Neural progenitor cell (in vitro differentiated cells): ENCODE data around the gene KLHL15. TPM values are rescaled to one million over a fixed set of nuclear protein-coding genes. Genes with fewer than 3 reads are reported as not detected.

Experiments
- DNase-seq: peaks from one replicate; pipeline ENCODE4 v3.0.0-alpha.2; 2016; ENCODE audit warnings: low spot score
- H2AFZ ChIP-seq: fragments of 200-600 bp; sonication (generic); replicated peaks from 2 replicates; pipeline ENCODE4 v1.6.1; 2016; ENCODE audit warnings: antibody characterized with exemption
- H3F3A ChIP-seq: fragments of 200-600 bp; sonication (generic); 2 replicates; pipeline ENCODE4 v1.6.1; 2016; ENCODE audit warnings: antibody characterized with exemption, low read depth
- H3K27ac ChIP-seq: fragments of 200-600 bp; sonication (generic); 2 replicates; pipeline ENCODE4 v1.5.1; 2016; ENCODE audit warnings: mild to moderate bottlenecking
- H3K27me3 ChIP-seq: fragments of 200-600 bp; sonication (generic); 2 replicates; pipeline ENCODE4 v1.6.1; 2016; ENCODE audit warnings: mild to moderate bottlenecking, moderate library complexity
- H3K36me3 ChIP-seq: fragments of 200-600 bp; sonication (generic); 2 replicates; pipeline ENCODE4 v1.5.1; 2016
- H3K4me1 ChIP-seq: fragments of 200-600 bp; sonication (generic); 2 replicates; pipeline ENCODE4 v1.6.1; 2016; ENCODE audit warnings: mixed run types
- H3K4me2 ChIP-seq: fragments of 200-600 bp; sonication (generic); 2 replicates; pipeline ENCODE4 v1.6.1; 2016
- H3K4me3 ChIP-seq: fragments of 200-600 bp; sonication (generic); 2 replicates; pipeline ENCODE4 v1.5.1; 2016
- H3K79me2 ChIP-seq: fragments of 200-600 bp; sonication (generic); 2 replicates; pipeline ENCODE4 v1.6.1; 2016; ENCODE audit warnings: low read depth
- H3K9ac ChIP-seq: fragments of 200-600 bp; sonication (generic); 2 replicates; pipeline ENCODE4 v1.6.1; 2016
- H3K9me3 ChIP-seq: fragments of 200-600 bp; sonication (generic); 2 replicates; pipeline ENCODE4 v1.5.1; 2016; ENCODE audit warnings: low read depth
- H4K20me1 ChIP-seq: fragments of 200-600 bp; sonication (generic); 2 replicates; pipeline ENCODE4 v1.6.1; 2016; ENCODE audit warnings: low read depth
- H3K27ac Mint-ChIP-seq: 3 replicates; pipeline ENCODE4 v1.8.0; 2021; ENCODE audit warnings: mixed read lengths
- H3K27me3 Mint-ChIP-seq: 2 replicates; pipeline ENCODE4 v1.8.0; 2022; ENCODE audit warnings: low read depth, mild to moderate bottlenecking, inconsistent platforms, moderate library complexity, mixed read lengths; ENCODE audit not compliant: insufficient read depth
- H3K36me3 Mint-ChIP-seq: 3 replicates; pipeline ENCODE4 v1.8.0; 2021; ENCODE audit warnings: mixed read lengths
- H3K4me1 Mint-ChIP-seq: 3 replicates; pipeline ENCODE4 v1.8.0; 2021; ENCODE audit warnings: mixed read lengths
- H3K4me3 Mint-ChIP-seq: 3 replicates; pipeline ENCODE4 v1.8.0; 2021; ENCODE audit warnings: mild to moderate bottlenecking, moderate library complexity, mixed read lengths
- H3K9me3 Mint-ChIP-seq: 3 replicates; pipeline ENCODE4 v1.8.0; 2020; ENCODE audit warnings: mixed read lengths
- EZH2 ChIP-seq: fragments of 200-600 bp; sonication (generic); IDR thresholded peaks from 2 replicates; pipeline ENCODE4 v1.6.1; 2017; ENCODE audit warnings: antibody characterized with exemption, mild to moderate bottlenecking, moderate library complexity
- EZH2phosphoT487 ChIP-seq: fragments of 200-600 bp; sonication (generic); IDR thresholded peaks from 2 replicates; pipeline ENCODE4 v1.6.1; 2017; ENCODE audit warnings: antibody characterized with exemption
- total RNA-seq: library from RNA; depleted of rRNA; stranded (reverse); fragments of >200 nt; gene quantifications from 2 replicates; pipeline ENCODE4 v1.2.3, GENCODE V29; 2015; ENCODE audit warnings: low replicate concordance
- TF ChIP-seq, protein P1 (sequence below): fragments of 200-600 bp; sonication (generic); IDR thresholded peaks from 2 replicates; pipeline ENCODE4 v1.5.1; 2017; ENCODE audit warnings: antibody characterized with exemption, mild to moderate bottlenecking

KLHL15 gene
- total RNA-seq, 1 donor from 2014 or later = 46.9 TPM

- TF ChIP-seq EZH2phosphoT487 = no peak
- TF ChIP-seq EZH2 = peak; percentile 51
- TF ChIP-seq, protein P1, sequence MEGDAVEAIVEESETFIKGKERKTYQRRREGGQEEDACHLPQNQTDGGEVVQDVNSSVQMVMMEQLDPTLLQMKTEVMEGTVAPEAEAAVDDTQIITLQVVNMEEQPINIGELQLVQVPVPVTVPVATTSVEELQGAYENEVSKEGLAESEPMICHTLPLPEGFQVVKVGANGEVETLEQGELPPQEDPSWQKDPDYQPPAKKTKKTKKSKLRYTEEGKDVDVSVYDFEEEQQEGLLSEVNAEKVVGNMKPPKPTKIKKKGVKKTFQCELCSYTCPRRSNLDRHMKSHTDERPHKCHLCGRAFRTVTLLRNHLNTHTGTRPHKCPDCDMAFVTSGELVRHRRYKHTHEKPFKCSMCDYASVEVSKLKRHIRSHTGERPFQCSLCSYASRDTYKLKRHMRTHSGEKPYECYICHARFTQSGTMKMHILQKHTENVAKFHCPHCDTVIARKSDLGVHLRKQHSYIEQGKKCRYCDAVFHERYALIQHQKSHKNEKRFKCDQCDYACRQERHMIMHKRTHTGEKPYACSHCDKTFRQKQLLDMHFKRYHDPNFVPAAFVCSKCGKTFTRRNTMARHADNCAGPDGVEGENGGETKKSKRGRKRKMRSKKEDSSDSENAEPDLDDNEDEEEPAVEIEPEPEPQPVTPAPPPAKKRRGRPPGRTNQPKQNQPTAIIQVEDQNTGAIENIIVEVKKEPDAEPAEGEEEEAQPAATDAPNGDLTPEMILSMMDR = peak; percentile 22
- peaks cover 16% of the 10 kb centered on the region for H3K4me1 Mint-ChIP-seq
- Histone ChIP-seq H3K79me2 (peaks cover 50% of the 10 kb centered on the region), H3K4me1 (peaks cover 12% of the 10 kb centered on the region), H3K9ac (peak overlapping the region; percentile 78), H3K4me2 (peak overlapping the region; percentile 96), H2AFZ (peak overlapping the region; percentile 20), H3K36me3 (no peaks in the 10 kb centered on the region), H3F3A (peaks cover 30% of the 10 kb centered on the region), H3K9me3 (no peaks in the 10 kb centered on the region), H3K27me3 (peaks cover 30% of the 10 kb centered on the region), H4K20me1 (peaks cover 39% of the 10 kb centered on the region), H3K4me3 (peak overlapping the region; percentile 97), H3K27ac (peak overlapping the region; percentile 98)
- peaks cover 3% of the 10 kb centered on the region for H3K27me3 Mint-ChIP-seq
- DNase-seq = peak; percentile 91
- H3K4me3 Mint-ChIP-seq = peak overlapping the region; percentile 91
- H3K9me3 Mint-ChIP-seq = no peaks in the 10 kb centered on the region
- no peak overlapping the region for H3K27ac Mint-ChIP-seq
- H3K36me3 Mint-ChIP-seq = peaks cover 15% of the 10 kb centered on the region
These were observed 1.9 kb downstream of the KLHL15 start for GRCh38 chrX:24024819-24025740.

- Mint-ChIP-seq H3K36me3 (peaks cover 15% of the 10 kb centered on the region), H3K27me3 (peaks cover 3% of the 10 kb centered on the region), H3K4me1 (peaks cover 16% of the 10 kb centered on the region), H3K4me3 (peak overlapping the region; percentile 91), H3K27ac (peak overlapping the region; percentile 85), H3K9me3 (no peaks in the 10 kb centered on the region)
- Histone ChIP-seq H3K36me3 (no peaks in the 10 kb centered on the region), H3K79me2 (peaks cover 60% of the 10 kb centered on the region), H3K9ac (peak overlapping the region; percentile 78), H3F3A (peaks cover 30% of the 10 kb centered on the region), H4K20me1 (peaks cover 44% of the 10 kb centered on the region), H3K9me3 (no peaks in the 10 kb centered on the region), H3K27me3 (peaks cover 20% of the 10 kb centered on the region), H3K4me1 (peaks cover 12% of the 10 kb centered on the region), H3K4me2 (peak overlapping the region; percentile 96), H3K27ac (no peak overlapping the region), H2AFZ (no peak overlapping the region), H3K4me3 (peak overlapping the region; percentile 97)
- peak; percentile 28 for DNase-seq
- TF ChIP-seq EZH2 (no peak), EZH2phosphoT487 (no peak)
- TF ChIP-seq, protein P1 = no peak
These were observed 2.9 kb downstream of the KLHL15 start for GRCh38 chrX:24023972-24024669.

DNA sequence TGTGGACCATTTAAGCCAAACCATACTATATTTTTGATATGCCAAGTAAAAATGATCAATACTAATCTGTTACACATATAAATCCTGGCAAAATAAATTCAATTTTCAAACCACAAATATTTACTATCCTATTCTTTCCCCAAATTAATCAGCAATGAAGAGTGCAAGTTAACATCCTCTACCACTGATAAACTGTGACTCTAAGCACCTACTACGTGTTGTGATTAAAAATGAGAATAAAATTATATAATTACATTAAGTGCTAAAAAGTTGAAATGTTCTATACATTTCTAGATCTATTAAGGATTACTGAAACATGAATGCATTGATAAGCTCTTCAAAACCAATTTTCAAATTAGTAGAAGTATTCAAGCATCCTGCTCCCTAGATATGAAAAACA, 3.4 kb downstream of the KLHL15 start:
- H2AFZ ChIP-seq = no peak overlapping the region
- H3F3A ChIP-seq = peaks cover 30% of the 10 kb centered on the region
- H3K9me3 ChIP-seq = no peaks in the 10 kb centered on the region
- peaks cover 15% of the 10 kb centered on the region for H3K27me3 ChIP-seq
- Mint-ChIP-seq H3K27ac (peak overlapping the region; percentile 47), H3K4me3 (peak overlapping the region; percentile 91), H3K36me3 (peaks cover 15% of the 10 kb centered on the region), H3K9me3 (no peaks in the 10 kb centered on the region), H3K4me1 (peaks cover 16% of the 10 kb centered on the region), H3K27me3 (peaks cover 3% of the 10 kb centered on the region)
- no peaks in the 10 kb centered on the region for H3K36me3 ChIP-seq
- H3K9ac ChIP-seq = peak overlapping the region; percentile 78
- H3K27ac ChIP-seq = no peak overlapping the region
- peaks cover 65% of the 10 kb centered on the region for H3K79me2 ChIP-seq
- no peak for DNase-seq
- H3K4me3 ChIP-seq = peak overlapping the region; percentile 97
- peaks cover 12% of the 10 kb centered on the region for H3K4me1 ChIP-seq
- TF ChIP-seq, protein P1 = no peak
- TF ChIP-seq EZH2phosphoT487 (no peak), EZH2 (no peak)
- peaks cover 50% of the 10 kb centered on the region for H4K20me1 ChIP-seq
- peak overlapping the region; percentile 96 for H3K4me2 ChIP-seq
